Body of pancreas (tissue), 4 donors: ENCODE measurements around the gene SLC9A3. TPM values are rescaled to one million over a fixed set of nuclear protein-coding genes. Genes with fewer than 3 reads are reported as not detected.

Source experiments
- ATAC-seq: fragments of 150-250 bp; one replicate; pipeline ENCODE4 v1.9.1; 2016
- DNase-seq, 4 donors: peaks; one replicate each; pipeline ENCODE4 v3.0.0-alpha.2; 2019
- H3K27ac ChIP-seq, 4 donors: fragments of 200-600 bp; sonication (generic); 1 replicate in 3 of 4; 2 replicates in 1 of 4; pipeline versions ENCODE4 v1.5.1 to v1.6.1; 2016 to 2019; ENCODE audit warnings: mild to moderate bottlenecking in 1 of 4, mixed read lengths in 1 of 4, moderate library complexity in 1 of 4
- H3K27me3 ChIP-seq, 2 donors: fragments of 200-600 bp; sonication (generic); one replicate each; pipeline ENCODE4 v1.6.0; 2016; ENCODE audit warnings: mild to moderate bottlenecking in 1 of 2
- H3K36me3 ChIP-seq, 2 donors: fragments of 200-600 bp; sonication (generic); replicated peaks in 1 of 2; 2 replicates each; pipeline ENCODE4 v1.5.1; 2016; ENCODE audit warnings: low read depth in 2 of 2; ENCODE audit not compliant: insufficient read depth in 1 of 2
- H3K4me1 ChIP-seq: fragments of 200-600 bp; sonication (generic); one replicate; pipeline ENCODE4 v1.6.0; 2016
- H3K4me3 ChIP-seq, 2 donors: fragments of 200-600 bp; sonication (generic); 1 replicate in 1 of 2; 2 replicates in 1 of 2; pipeline ENCODE4 v1.5.1; 2016 to 2019
- H3K9me3 ChIP-seq, 3 donors: fragments of 200-600 bp; sonication (generic); 1 replicate in 2 of 3; 2 replicates in 1 of 3; pipeline ENCODE4 v1.5.1; 2016
- POLR2A ChIP-seq, 3 donors: fragments of 450-650 bp; IDR thresholded peaks; one replicate each; pipeline ENCODE4 v1.6.1; 2016; ENCODE audit warnings: antibody characterized with exemption in 3 of 3, mild to moderate bottlenecking in 2 of 3
- WGBS, 2 donors: methylation state at CpG; one replicate each; pipeline ENCODE4 v1.1.5; 2017; 5-methylcytosine and 5-hydroxymethylcytosine counted together
- intact Hi-C: fragments of 100-400 bp; cut with DNase I; formaldehyde crosslinking; loops from one replicate; pipeline ENCODE4 v1.15.1; 2023
- total RNA-seq, 2 donors: library from RNA; depleted of rRNA; stranded (reverse); fragments of >200 nt; gene quantifications; one replicate each; pipeline ENCODE4 v1.1.0, GENCODE V29; 2016
- TF ChIP-seq, protein P1 (sequence below), 7 experiments: fragments of 450-650 bp in 4 of 7; fragments of 200-600 bp in 3 of 7; sonication (generic) in 3 of 7; IDR thresholded peaks; one replicate each; pipeline ENCODE4 v1.5.1; 2016 to 2019; ENCODE audit warnings: antibody characterized with exemption in 7 of 7

SLC9A3 gene
- total RNA-seq, 2 donors from 2014 or later = 2.0 to 4.7 TPM

DNA sequence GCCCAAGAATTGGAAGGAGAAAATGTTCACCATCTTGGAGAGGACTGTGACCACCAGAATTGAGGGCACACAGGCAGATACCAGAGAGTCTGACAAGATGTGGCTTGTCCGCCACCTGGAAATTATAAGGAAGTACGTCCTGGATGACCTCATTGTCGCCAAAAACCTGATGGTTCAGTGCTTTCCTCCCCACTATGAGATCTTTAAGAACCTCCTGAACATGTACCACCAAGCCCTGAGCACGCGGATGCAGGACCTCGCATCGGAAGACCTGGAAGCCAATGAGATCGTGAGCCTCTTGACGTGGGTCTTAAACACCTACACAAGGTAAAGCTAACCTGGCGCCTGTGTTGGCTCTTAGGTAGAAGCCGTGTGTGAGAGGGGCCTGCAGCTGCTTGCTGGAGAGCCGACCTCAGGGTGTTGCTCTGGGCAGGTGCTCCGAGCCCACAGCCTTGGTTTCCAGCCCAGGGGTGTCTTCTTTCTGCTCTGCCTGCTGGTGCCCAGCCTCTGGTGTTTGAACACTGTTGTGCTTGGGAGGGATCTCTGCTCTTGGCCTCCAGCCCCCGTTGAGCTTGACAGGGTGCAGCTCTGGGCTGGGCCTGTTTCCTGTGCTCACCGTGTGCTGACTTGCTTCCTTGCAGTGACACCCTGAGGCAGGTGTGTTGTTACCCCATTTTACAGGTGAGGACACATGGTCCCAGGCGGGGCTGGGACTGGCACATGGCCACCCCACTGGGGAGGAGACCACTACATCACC, 70.3 kb downstream of the SLC9A3 start:
- peaks cover 0 to 25% of the 10 kb centered on the region in 2 donors for H3K36me3 ChIP-seq
- no peak overlapping the region for H3K4me3 ChIP-seq
- no peak for TF ChIP-seq POLR2A (IDR thresholded peaks at IDR 0.05)
- TF ChIP-seq, protein P1, sequence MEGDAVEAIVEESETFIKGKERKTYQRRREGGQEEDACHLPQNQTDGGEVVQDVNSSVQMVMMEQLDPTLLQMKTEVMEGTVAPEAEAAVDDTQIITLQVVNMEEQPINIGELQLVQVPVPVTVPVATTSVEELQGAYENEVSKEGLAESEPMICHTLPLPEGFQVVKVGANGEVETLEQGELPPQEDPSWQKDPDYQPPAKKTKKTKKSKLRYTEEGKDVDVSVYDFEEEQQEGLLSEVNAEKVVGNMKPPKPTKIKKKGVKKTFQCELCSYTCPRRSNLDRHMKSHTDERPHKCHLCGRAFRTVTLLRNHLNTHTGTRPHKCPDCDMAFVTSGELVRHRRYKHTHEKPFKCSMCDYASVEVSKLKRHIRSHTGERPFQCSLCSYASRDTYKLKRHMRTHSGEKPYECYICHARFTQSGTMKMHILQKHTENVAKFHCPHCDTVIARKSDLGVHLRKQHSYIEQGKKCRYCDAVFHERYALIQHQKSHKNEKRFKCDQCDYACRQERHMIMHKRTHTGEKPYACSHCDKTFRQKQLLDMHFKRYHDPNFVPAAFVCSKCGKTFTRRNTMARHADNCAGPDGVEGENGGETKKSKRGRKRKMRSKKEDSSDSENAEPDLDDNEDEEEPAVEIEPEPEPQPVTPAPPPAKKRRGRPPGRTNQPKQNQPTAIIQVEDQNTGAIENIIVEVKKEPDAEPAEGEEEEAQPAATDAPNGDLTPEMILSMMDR (IDR thresholded peaks at IDR 0.05) = no peak
- no peak overlapping the region for H3K27ac ChIP-seq
- WGBS, 2 donors = 87 to 91% methylated on average over 12 to 16 of the region's 16 CpGs
- no peak for ATAC-seq
- peaks cover 0 to 9% (median 0%) of the 10 kb centered on the region in 3 donors for H3K9me3 ChIP-seq
- DNase-seq = peak in 1 of 4 donors; percentile 9
- peaks cover 10% of the 10 kb centered on the region for H3K4me1 ChIP-seq
- H3K27me3 ChIP-seq = no peaks in the 10 kb centered on the region
- intact Hi-C loops = no loop called here

DNA sequence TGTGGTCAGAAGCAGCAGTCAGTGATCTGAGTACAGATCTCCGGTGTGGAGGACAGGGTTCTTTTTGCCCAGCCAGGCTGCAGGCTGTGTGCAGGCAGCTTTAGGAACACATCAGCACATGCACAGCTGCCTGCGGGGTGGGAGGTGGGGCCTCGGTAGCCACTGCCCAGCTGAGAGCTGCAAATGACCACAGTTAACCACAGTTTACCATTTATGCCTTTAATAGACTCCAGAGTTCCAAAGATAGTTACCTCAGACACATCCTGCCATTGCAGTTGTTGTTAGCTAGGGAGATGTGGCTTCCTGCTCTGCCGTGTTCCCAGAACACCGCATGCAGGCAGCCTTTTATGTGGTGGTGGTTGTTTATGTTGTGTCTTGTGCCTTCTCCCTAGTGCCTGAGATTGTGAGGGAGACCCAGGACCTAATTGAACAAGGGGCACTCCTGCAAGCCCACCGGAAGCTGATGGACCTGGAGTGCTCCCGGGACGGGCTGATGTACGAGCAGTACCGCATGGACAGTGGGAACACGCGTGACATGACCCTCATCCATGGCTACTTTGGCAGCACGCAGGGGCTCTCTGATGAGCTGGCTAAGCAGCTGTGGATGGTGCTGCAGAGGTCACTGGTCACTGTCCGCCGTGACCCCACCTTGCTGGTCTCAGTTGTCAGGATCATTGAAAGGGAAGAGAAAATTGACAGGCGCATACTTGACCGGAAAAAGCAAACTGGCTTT, 71.1 kb downstream of the SLC9A3 start:
- WGBS, 2 donors = 96 to 99% methylated on average over 8 to 17 of the region's 17 CpGs
- DNase-seq (peak in 1 of 4 donors; percentile 5), ATAC-seq (no peak)
- Histone ChIP-seq H3K27ac (no peak overlapping the region), H3K36me3 (peaks cover 0 to 31% of the 10 kb centered on the region in 2 donors), H3K9me3 (peaks cover 0 to 9% (median 0%) of the 10 kb centered on the region in 3 donors), H3K4me1 (peaks cover 2% of the 10 kb centered on the region), H3K27me3 (no peaks in the 10 kb centered on the region), H3K4me3 (no peak overlapping the region)
- TF ChIP-seq, protein P1 (IDR thresholded peaks at IDR 0.05) = no peak
- TF ChIP-seq POLR2A (IDR thresholded peaks at IDR 0.05) = no peak
- intact Hi-C loops = no loop called here

DNA sequence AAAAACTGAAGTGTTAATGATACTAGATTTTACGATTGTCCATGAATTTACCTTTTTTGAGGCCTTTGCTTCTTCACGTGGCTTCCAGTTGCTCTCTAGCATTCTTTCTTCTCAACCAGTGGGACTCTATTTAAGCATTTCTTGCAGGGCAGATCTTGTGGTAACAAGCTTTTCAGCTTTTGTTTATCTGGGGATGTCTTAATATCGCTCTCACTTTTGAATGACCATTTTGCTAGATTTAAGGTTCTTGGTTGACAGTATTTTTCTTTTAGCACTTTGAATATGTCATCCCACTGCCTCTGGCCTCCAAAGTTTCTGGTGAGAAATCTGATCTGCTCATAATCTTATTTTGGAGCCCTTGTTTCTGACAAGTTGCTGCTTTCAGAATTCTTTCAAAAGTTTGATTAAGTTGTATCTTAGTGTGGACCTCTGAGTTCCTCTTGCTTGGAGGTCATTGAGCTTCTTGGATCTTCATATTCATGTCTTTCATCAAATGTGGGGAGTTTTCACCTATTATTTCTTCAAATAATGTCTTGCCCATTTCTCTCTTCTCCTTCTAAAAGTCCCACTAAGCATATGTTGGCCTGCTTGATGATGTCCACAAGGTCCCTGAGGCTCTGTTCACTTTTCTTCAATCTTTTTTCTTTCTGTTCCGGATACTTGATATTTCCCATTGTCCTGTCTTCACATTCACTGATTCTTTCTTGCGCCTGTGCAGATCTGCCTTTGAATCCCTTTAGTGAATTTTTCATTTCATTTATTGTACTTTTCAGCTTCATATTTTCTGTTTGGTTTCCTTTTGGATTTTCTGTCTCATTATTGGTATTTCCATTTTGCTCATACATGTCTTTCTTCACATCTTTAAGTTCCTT, 72.4 kb downstream of the SLC9A3 start:
- no peak for ATAC-seq
- WGBS, 2 donors = 86 to 97% methylated on average over 5 of the region's 5 CpGs
- intact Hi-C loops = no loop called here
- DNase-seq = no peak
- no peaks in the 10 kb centered on the region for H3K4me1 ChIP-seq
- H3K36me3 ChIP-seq = peaks cover 0 to 35% of the 10 kb centered on the region in 2 donors
- H3K27me3 ChIP-seq = no peaks in the 10 kb centered on the region
- H3K9me3 ChIP-seq = peaks cover 0 to 9% (median 0%) of the 10 kb centered on the region in 3 donors
- H3K4me3 ChIP-seq = no peak overlapping the region
- no peak overlapping the region for H3K27ac ChIP-seq
- TF ChIP-seq, protein P1 (IDR thresholded peaks at IDR 0.05) = no peak
- TF ChIP-seq POLR2A (IDR thresholded peaks at IDR 0.05) = no peak

DNA sequence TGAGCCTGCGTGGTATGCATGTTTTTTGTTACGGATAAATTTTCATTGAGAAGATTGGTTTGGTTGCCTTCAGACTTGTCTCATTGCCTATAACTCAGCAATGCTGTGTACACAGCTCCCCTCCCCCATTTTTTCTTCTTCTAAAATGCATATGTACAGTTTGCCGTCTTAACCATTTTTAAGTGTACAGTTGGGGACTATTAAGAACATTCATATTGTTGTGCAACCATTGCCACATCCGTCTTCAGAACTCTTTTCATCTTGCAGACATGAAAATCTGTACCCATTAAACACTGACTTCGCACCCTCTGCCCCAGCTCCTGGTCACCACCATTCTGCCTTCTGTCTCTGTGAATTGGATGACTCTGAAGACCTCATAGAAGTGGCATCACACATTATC, 75.1 kb downstream of the SLC9A3 start:
- no peak for ATAC-seq
- intact Hi-C loops = no loop called here
- no peak overlapping the region for H3K27ac ChIP-seq
- no peak for TF ChIP-seq POLR2A (IDR thresholded peaks at IDR 0.05)
- TF ChIP-seq, protein P1 (IDR thresholded peaks at IDR 0.05) = no peak
- peaks cover 0 to 29% of the 10 kb centered on the region in 2 donors for H3K36me3 ChIP-seq
- H3K4me3 ChIP-seq = no peak overlapping the region
- DNase-seq = no peak
- H3K27me3 ChIP-seq = no peaks in the 10 kb centered on the region
- peaks cover 4% of the 10 kb centered on the region for H3K4me1 ChIP-seq
- WGBS, 2 donors = 96% methylated on average over 5 of the region's 5 CpGs
- peaks cover 0 to 9% (median 0%) of the 10 kb centered on the region in 3 donors for H3K9me3 ChIP-seq
